OCI-LY7 (cell line): ENCODE measurements around the gene RTL1. TPM values are rescaled to one million over a fixed set of nuclear protein-coding genes. Genes with fewer than 3 reads are reported as not detected.

Source experiments
- BruUV-seq: library from RNA; stranded (reverse); fragments of 400-500 nt; replicated peaks from 2 replicates; lab custom pipeline; 2021; lab: Mats Ljungman, UMichigan
- CTCF ChIA-PET: fragments of 300-600 bp; sonication (Branson Sonifier 250); formaldehyde crosslinking; loops from one replicate; lab custom pipeline; 2022; ENCODE audit warnings: antibody characterized with exemption; ENCODE audit not compliant: unreplicated experiment; lab: Charles Lee
- POLR2A ChIA-PET: fragments of 300-600 bp; sonication (Branson Sonifier 250); formaldehyde crosslinking; loops from one replicate; lab custom pipeline; 2022; ENCODE audit warnings: antibody characterized with exemption; lab: Charles Lee
- DNase-seq: peaks from one replicate; pipeline ENCODE4 v3.0.0-alpha.2; 2015; ENCODE audit warnings: low spot score
- H2AFZ ChIP-seq: fragments of 200-600 bp; sonication (generic), shearing (Covaris generic); 2 replicates; pipeline ENCODE4 v1.6.1; 2014; ENCODE audit warnings: mild to moderate bottlenecking, antibody characterized with exemption, low read length, moderate library complexity
- H3K27ac ChIP-seq: fragments of 200-600 bp; sonication (generic); 2 replicates; pipeline ENCODE4 v1.5.1; 2014; ENCODE audit warnings: mixed run types, low read depth, mild to moderate bottlenecking, moderate library complexity, low read length, inconsistent platforms; ENCODE audit not compliant: poor library complexity, severe bottlenecking
- H3K36me3 ChIP-seq: fragments of 200-600 bp; sonication (generic); 2 replicates; pipeline ENCODE4 v1.6.1; 2014; ENCODE audit warnings: mild to moderate bottlenecking, antibody characterized with exemption, low read length, moderate library complexity, mixed read lengths; ENCODE audit not compliant: insufficient read depth
- H3K4me1 ChIP-seq: fragments of 200-600 bp; sonication (generic); 2 replicates; pipeline ENCODE4 v1.5.1; 2014; ENCODE audit warnings: mild to moderate bottlenecking, low read length; ENCODE audit not compliant: insufficient read depth, poor library complexity, severe bottlenecking
- H3K4me2 ChIP-seq: fragments of 200-600 bp; sonication (generic); 2 replicates; pipeline ENCODE4 v1.6.1; 2014; ENCODE audit warnings: mild to moderate bottlenecking, low read length
- H3K4me3 ChIP-seq: fragments of 200-600 bp; sonication (generic); 2 replicates; pipeline ENCODE4 v1.5.1; 2014; ENCODE audit warnings: mild to moderate bottlenecking, low read depth, low read length; ENCODE audit not compliant: poor library complexity, severe bottlenecking
- H3K79me2 ChIP-seq: fragments of 200-600 bp; sonication (generic); 2 replicates; pipeline ENCODE4 v1.6.1; 2016; ENCODE audit warnings: low read depth, mild to moderate bottlenecking, low read length, moderate library complexity, mixed read lengths; ENCODE audit not compliant: insufficient read depth
- H3K9me2 ChIP-seq: fragments of 200-600 bp; sonication (generic); 2 replicates; pipeline ENCODE4 v1.6.1; 2016; ENCODE audit warnings: mild to moderate bottlenecking, low read length, mixed read lengths; ENCODE audit not compliant: insufficient read depth
- H3K9me3 ChIP-seq: fragments of 200-600 bp; sonication (generic); 2 replicates; pipeline ENCODE4 v1.6.1; 2014; ENCODE audit warnings: mild to moderate bottlenecking, mixed run types, low read length, mixed read lengths
- H4K20me1 ChIP-seq: fragments of 200-600 bp; sonication (generic); 2 replicates; pipeline ENCODE4 v1.6.1; 2014; ENCODE audit warnings: mild to moderate bottlenecking, antibody characterized with exemption, low read length, moderate library complexity, mixed read lengths; ENCODE audit not compliant: insufficient read depth
- EZH2phosphoT487 ChIP-seq: fragments of 200-600 bp; sonication (generic); IDR thresholded peaks from 2 replicates; pipeline ENCODE4 v1.6.1; 2018; ENCODE audit warnings: low read depth, borderline replicate concordance, mild to moderate bottlenecking, mixed run types, antibody characterized with exemption, low read length, moderate library complexity, mixed read lengths
- intact Hi-C: fragments of 100-400 bp; cut with micrococcal nuclease; formaldehyde crosslinking; loops from one replicate; pipeline ENCODE4 v1.10.0; 2022; ENCODE audit not compliant: unreplicated experiment
- total RNA-seq, 2 experiments: library from RNA; depleted of rRNA in 1 of 2; stranded (reverse); fragments of >200 nt in 1 of 2; shearing (Covaris generic) in 1 of 2; gene quantifications; 2 replicates each; pipeline ENCODE4 v1.2.3, GENCODE V29; 2014 to 2022
- TF ChIP-seq, protein P1 (sequence below): fragments of 200-600 bp; sonication (generic); conservative IDR thresholded peaks from 2 replicates; pipeline ENCODE4 v1.5.1; 2014; ENCODE audit warnings: mild to moderate bottlenecking, antibody characterized with exemption, low read length, moderate library complexity, mixed read lengths

The RTL1 gene
- total RNA-seq, 2 experiments from 2014 or later, result not detected

DNA sequence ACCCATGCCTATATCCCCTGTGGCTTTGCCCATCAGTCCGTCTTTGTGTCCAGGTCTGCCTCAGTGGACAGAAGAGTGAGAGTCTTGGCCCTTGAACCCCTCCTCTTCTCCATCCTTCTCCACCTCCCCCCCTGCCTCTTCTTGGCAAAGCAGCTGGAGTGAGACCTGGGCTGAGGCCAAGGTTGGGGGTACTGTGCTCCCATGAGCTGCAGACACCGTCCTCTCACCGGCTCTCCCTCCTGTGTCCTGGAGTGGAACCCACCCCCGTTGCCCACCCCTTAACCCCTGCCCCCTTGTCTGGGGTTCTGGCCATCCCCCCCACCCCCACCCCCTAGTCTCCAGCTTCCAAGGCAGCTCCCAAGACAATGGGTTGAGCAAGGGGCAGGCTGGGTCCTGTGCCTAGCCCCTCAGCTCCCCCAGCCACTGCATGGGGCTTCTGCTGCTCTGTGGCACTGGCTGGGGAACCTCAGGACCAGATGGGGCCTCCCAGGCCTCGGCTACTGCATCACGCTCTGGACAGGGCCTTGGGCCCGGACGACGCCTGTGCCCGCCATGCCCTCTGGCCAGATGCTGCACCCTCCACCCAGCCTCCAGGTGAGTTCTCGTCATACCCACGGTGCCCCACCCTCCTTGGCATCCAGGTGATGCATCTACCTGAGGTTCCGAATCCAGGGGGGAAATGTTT, 35.7 kb downstream of the RTL1 start:
- POLR2A ChIA-PET, result no interaction called here
- no TSS peak for BruUV-seq
- CTCF ChIA-PET, result no interaction called here

GRCh38 chr14:100866666-100867630, 36.6 kb downstream of the RTL1 start:
- Histone ChIP-seq H3K79me2 (no peaks in the 10 kb centered on the region), H2AFZ (no peak overlapping the region), H3K27ac (no peak overlapping the region), H3K4me2 (no peak overlapping the region), H3K4me3 (no peak overlapping the region), H4K20me1 (no peaks in the 10 kb centered on the region), H3K36me3 (no peaks in the 10 kb centered on the region), H3K4me1 (no peaks in the 10 kb centered on the region), H3K9me2 (no peaks in the 10 kb centered on the region), H3K9me3 (no peaks in the 10 kb centered on the region)
- intact Hi-C loops, result no loop called here
- TF ChIP-seq EZH2phosphoT487, result no peak
- TF ChIP-seq, protein P1, sequence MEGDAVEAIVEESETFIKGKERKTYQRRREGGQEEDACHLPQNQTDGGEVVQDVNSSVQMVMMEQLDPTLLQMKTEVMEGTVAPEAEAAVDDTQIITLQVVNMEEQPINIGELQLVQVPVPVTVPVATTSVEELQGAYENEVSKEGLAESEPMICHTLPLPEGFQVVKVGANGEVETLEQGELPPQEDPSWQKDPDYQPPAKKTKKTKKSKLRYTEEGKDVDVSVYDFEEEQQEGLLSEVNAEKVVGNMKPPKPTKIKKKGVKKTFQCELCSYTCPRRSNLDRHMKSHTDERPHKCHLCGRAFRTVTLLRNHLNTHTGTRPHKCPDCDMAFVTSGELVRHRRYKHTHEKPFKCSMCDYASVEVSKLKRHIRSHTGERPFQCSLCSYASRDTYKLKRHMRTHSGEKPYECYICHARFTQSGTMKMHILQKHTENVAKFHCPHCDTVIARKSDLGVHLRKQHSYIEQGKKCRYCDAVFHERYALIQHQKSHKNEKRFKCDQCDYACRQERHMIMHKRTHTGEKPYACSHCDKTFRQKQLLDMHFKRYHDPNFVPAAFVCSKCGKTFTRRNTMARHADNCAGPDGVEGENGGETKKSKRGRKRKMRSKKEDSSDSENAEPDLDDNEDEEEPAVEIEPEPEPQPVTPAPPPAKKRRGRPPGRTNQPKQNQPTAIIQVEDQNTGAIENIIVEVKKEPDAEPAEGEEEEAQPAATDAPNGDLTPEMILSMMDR, result no peak
- ChIA-PET POLR2A (no interaction called here), CTCF (no interaction called here)
- DNase-seq, result no peak
- no TSS peak for BruUV-seq

More for the DNA sequence above, 35.7 kb downstream of the RTL1 start:
- H3K79me2 ChIP-seq, result no peaks in the 10 kb centered on the region
- DNase-seq, result no peak
- H3K9me3 ChIP-seq, result no peaks in the 10 kb centered on the region
- no peaks in the 10 kb centered on the region for H4K20me1 ChIP-seq
- H3K27ac ChIP-seq, result no peak overlapping the region
- no peak overlapping the region for H3K4me3 ChIP-seq
- TF ChIP-seq, protein P1, result no peak
- TF ChIP-seq EZH2phosphoT487, result no peak
- H3K36me3 ChIP-seq, result no peaks in the 10 kb centered on the region
- no peak overlapping the region for H3K4me2 ChIP-seq
- no peaks in the 10 kb centered on the region for H3K4me1 ChIP-seq
- intact Hi-C loops, result no loop called here
- H3K9me2 ChIP-seq, result no peaks in the 10 kb centered on the region
- no peak overlapping the region for H2AFZ ChIP-seq
